ENCODE measurements around the gene LMNTD1. TPM values are rescaled to one million over a fixed set of nuclear protein-coding genes. Genes with fewer than 3 reads are reported as not detected.

LMNTD1 gene
- total RNA-seq, 1 experiment from 2014 or later = not detected

DNA sequence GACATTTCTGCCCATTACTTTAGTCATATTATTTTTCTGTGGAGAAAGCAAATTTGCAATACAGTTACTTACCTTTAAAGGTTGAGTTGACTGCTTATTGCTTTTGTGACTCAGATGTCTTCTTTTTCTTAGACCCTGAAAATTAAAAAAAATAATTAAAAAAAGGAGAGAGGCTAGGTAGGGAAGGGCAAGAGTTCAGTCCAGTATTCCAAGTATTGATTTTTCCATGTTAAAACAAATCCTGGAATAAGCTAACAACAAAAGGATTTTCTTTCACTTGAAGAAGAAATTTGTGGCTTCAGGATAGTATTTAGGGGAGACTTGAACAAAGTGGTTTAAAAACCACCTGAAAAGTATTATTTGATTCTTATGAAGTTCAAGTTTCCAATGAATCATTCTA lies 49.4 kb downstream of the LMNTD1 start:
- H3K4me3 ChIP-seq (ENCODE audit: low read depth, low read length, poor library complexity, severe bottlenecking) = no peak overlapping the region
- ChIA-PET POLR2A (ENCODE audit: low non-redundant PET) (no interaction called here), CTCF (no interaction called here)
- no peaks in the 10 kb centered on the region for H3K9me3 ChIP-seq (ENCODE audit: low read depth, low read length, poor library complexity, severe bottlenecking)
- no peaks in the 10 kb centered on the region for H3K4me1 ChIP-seq (ENCODE audit: insufficient read depth, low read length, poor library complexity, severe bottlenecking)
- DNase-seq (ENCODE audit: low spot score) = no peak
- no peaks in the 10 kb centered on the region for H3K27me3 ChIP-seq (replicated peaks; ENCODE audit: insufficient read depth, low read depth, low read length, poor library complexity)
- no peak overlapping the region for H3K27ac ChIP-seq (ENCODE audit: low read depth, low read length, poor library complexity, severe bottlenecking)
- no TSS peak for BruUV-seq (replicated peaks)
- TF ChIP-seq CTCF (conservative IDR thresholded peaks at IDR 0.05; ENCODE audit: low read depth, low read length) = no peak
- no peak for TF ChIP-seq EZH2 (IDR thresholded peaks at IDR 0.05; ENCODE audit: borderline replicate concordance, low read depth, low read length, poor library complexity, severe bottlenecking)
- no peaks in the 10 kb centered on the region for H3K36me3 ChIP-seq (ENCODE audit: insufficient read depth, low read length, poor library complexity, severe bottlenecking)
- intact Hi-C loops (cut with micrococcal nuclease; ENCODE audit: unreplicated experiment) = loop anchor here (10.0 kb wide), 1 partner anchor 759 kb away; no protein-coding TSS in a partner anchor

DNA sequence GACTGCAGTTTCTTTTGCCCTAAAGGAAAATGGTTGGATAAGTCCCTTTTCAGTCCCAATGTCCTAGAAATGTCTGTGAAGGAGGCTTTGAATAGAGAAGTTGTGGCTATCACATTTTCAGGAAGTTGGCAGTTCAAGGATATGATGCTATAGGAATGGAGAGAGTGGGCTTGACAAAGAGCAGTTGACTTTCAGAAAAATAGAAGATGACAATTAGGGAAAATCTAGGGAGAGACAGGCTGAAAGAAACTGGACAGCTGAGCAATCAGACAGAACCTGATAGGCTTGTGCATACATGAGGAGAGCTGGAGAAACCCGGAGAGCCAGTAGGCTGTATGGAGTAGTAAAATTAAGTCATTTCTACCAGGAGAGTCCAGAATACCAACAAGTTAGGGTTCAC lies 50.5 kb downstream of the LMNTD1 start:
- H3K27me3 ChIP-seq (replicated peaks; ENCODE audit: insufficient read depth, low read depth, low read length, poor library complexity) = no peaks in the 10 kb centered on the region
- H3K27ac ChIP-seq (ENCODE audit: low read depth, low read length, poor library complexity, severe bottlenecking) = no peak overlapping the region
- no TSS peak for BruUV-seq (replicated peaks)
- no peak for TF ChIP-seq EZH2 (IDR thresholded peaks at IDR 0.05; ENCODE audit: borderline replicate concordance, low read depth, low read length, poor library complexity, severe bottlenecking)
- TF ChIP-seq CTCF (conservative IDR thresholded peaks at IDR 0.05; ENCODE audit: low read depth, low read length) = no peak
- DNase-seq (ENCODE audit: low spot score) = no peak
- no peaks in the 10 kb centered on the region for H3K36me3 ChIP-seq (ENCODE audit: insufficient read depth, low read length, poor library complexity, severe bottlenecking)
- ChIA-PET POLR2A (ENCODE audit: low non-redundant PET) (no interaction called here), CTCF (no interaction called here)
- intact Hi-C loops (cut with micrococcal nuclease; ENCODE audit: unreplicated experiment) = loop anchor here (10.0 kb wide), 1 partner anchor 758 kb away; no protein-coding TSS in a partner anchor
- H3K9me3 ChIP-seq (ENCODE audit: low read depth, low read length, poor library complexity, severe bottlenecking) = no peaks in the 10 kb centered on the region
- no peak overlapping the region for H3K4me3 ChIP-seq (ENCODE audit: low read depth, low read length, poor library complexity, severe bottlenecking)
- H3K4me1 ChIP-seq (ENCODE audit: insufficient read depth, low read length, poor library complexity, severe bottlenecking) = no peaks in the 10 kb centered on the region

GRCh38 chr12:25502118-25502517 lies 51.0 kb downstream of the LMNTD1 start:
- no peaks in the 10 kb centered on the region for H3K36me3 ChIP-seq (ENCODE audit: insufficient read depth, low read length, poor library complexity, severe bottlenecking)
- ChIA-PET POLR2A (ENCODE audit: low non-redundant PET) (no interaction called here), CTCF (no interaction called here)
- intact Hi-C loops (cut with micrococcal nuclease; ENCODE audit: unreplicated experiment) = loop anchor here (10.0 kb wide), 1 partner anchor 757 kb away; no protein-coding TSS in a partner anchor
- no peaks in the 10 kb centered on the region for H3K4me1 ChIP-seq (ENCODE audit: insufficient read depth, low read length, poor library complexity, severe bottlenecking)
- H3K9me3 ChIP-seq (ENCODE audit: low read depth, low read length, poor library complexity, severe bottlenecking) = no peaks in the 10 kb centered on the region
- BruUV-seq (replicated peaks) = no TSS peak
- no peak overlapping the region for H3K27ac ChIP-seq (ENCODE audit: low read depth, low read length, poor library complexity, severe bottlenecking)
- H3K27me3 ChIP-seq (replicated peaks; ENCODE audit: insufficient read depth, low read depth, low read length, poor library complexity) = no peaks in the 10 kb centered on the region
- no peak overlapping the region for H3K4me3 ChIP-seq (ENCODE audit: low read depth, low read length, poor library complexity, severe bottlenecking)
- no peak for TF ChIP-seq EZH2 (IDR thresholded peaks at IDR 0.05; ENCODE audit: borderline replicate concordance, low read depth, low read length, poor library complexity, severe bottlenecking)
- TF ChIP-seq CTCF (conservative IDR thresholded peaks at IDR 0.05; ENCODE audit: low read depth, low read length) = no peak
- no peak for DNase-seq (ENCODE audit: low spot score)

Measured in A673 (cell line).